Cardiac fibroblast (primary cell): ENCODE data around the gene PRKG2.
A peak's percentile ranks its signal among the peaks of the same experiment; 100 is the strongest.

Experiments
- DNase-seq, 2 donors: peaks; one replicate each; pipeline versions ENCODE4 v3.0.0 to v3.0.0-alpha.2; 2010; ENCODE audit warnings: low read depth in 2 of 2
- H3K4me3 ChIP-seq, 2 donors: replicated peaks in 1 of 2; 1 replicate in 1 of 2; 2 replicates in 1 of 2; pipeline ENCODE4 v1.5.1; 2011; ENCODE audit warnings: low read depth in 2 of 2, low read length in 2 of 2, mild to moderate bottlenecking in 2 of 2, moderate library complexity in 1 of 2
- TF ChIP-seq, protein P1 (sequence below): IDR thresholded peaks from one replicate; pipeline ENCODE4 v1.5.1; 2011; ENCODE audit warnings: low read depth, mild to moderate bottlenecking, low read length, inconsistent platforms

Gene PRKG2

DNA sequence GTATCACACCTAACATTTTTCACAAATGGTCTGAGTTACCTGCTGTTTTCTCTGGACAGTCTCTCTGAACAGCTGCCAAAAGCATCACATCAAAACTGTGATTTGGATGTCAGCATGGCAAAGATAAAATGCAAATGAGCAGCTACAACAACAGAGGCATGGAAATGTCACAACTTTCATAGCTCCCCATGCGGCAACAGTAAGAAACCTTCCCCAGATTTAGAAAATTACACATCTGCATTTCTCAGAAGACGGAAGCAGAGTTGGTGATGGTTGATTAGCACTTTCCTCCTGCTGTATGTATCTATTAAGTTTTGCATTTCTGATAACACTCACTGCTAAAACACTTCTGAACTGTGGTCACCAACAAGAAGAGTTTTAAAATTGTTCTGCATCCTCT lies 9.7 kb downstream of the PRKG2 start:
- TF ChIP-seq, protein P1, sequence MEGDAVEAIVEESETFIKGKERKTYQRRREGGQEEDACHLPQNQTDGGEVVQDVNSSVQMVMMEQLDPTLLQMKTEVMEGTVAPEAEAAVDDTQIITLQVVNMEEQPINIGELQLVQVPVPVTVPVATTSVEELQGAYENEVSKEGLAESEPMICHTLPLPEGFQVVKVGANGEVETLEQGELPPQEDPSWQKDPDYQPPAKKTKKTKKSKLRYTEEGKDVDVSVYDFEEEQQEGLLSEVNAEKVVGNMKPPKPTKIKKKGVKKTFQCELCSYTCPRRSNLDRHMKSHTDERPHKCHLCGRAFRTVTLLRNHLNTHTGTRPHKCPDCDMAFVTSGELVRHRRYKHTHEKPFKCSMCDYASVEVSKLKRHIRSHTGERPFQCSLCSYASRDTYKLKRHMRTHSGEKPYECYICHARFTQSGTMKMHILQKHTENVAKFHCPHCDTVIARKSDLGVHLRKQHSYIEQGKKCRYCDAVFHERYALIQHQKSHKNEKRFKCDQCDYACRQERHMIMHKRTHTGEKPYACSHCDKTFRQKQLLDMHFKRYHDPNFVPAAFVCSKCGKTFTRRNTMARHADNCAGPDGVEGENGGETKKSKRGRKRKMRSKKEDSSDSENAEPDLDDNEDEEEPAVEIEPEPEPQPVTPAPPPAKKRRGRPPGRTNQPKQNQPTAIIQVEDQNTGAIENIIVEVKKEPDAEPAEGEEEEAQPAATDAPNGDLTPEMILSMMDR: no peak
- no peak for DNase-seq
- no peak overlapping the region for H3K4me3 ChIP-seq

DNA sequence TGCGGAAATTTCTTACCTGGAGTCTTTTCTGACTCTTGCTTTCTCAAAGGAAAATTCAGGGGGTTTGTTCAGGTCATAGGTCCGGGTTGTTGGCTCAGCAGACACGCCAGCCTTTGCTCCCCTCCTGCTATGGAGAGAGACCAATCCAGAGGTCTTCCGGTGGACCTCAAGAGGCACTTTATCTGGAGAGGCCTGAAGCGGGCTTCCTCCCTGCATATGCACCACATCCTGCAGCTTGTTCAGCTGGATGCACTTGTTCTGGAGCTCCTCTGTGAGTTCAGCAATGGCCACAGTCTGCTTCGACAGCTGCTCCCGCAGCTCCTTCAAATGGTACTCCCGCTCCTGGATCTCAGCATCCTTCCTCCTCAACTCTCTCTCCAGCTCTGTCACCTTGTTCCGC lies 10.5 kb downstream of the PRKG2 start:
- TF ChIP-seq, protein P1: no peak
- no peak overlapping the region for H3K4me3 ChIP-seq
- DNase-seq: no peak

DNA sequence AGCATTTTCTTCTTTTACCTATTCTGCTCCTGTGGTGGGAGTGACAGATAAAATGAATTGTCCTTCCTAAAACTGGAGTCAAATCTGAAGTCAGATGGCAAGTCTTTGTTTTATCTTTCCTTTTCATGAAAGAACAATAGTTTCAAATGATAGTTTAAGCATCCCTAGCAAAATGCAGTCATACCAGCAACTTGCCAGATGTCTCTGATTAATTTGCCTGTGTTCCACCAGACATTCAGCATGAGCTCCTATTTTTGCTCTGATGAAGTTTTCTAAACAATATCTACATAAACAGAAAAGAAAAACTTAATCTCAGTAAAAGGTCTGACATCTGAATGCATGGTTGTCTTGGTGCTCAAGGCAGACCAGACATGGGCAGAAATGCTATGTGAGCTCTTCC lies 15.2 kb downstream of the PRKG2 start:
- no peak for DNase-seq
- no peak overlapping the region for H3K4me3 ChIP-seq
- TF ChIP-seq, protein P1: no peak

DNA sequence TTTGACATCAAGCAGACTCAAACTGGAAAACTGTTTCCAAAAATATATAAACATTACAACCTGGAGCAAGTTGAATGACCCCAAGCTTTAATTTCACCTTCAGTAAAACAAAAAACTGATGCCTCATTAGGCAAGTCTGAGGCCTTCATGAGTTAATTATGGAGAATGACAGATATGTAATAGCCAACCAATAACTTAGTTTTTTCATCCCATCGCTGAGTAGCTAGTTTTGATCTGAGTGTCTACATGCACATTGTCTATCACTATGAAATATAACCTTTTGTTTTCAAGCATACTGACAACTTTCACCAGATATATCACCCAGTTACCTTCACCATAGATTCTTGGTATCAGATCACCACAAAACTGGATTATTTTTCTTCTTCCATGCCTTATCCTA lies 16.4 kb downstream of the PRKG2 start:
- TF ChIP-seq, protein P1: no peak
- no peak for DNase-seq
- H3K4me3 ChIP-seq: no peak overlapping the region

DNA sequence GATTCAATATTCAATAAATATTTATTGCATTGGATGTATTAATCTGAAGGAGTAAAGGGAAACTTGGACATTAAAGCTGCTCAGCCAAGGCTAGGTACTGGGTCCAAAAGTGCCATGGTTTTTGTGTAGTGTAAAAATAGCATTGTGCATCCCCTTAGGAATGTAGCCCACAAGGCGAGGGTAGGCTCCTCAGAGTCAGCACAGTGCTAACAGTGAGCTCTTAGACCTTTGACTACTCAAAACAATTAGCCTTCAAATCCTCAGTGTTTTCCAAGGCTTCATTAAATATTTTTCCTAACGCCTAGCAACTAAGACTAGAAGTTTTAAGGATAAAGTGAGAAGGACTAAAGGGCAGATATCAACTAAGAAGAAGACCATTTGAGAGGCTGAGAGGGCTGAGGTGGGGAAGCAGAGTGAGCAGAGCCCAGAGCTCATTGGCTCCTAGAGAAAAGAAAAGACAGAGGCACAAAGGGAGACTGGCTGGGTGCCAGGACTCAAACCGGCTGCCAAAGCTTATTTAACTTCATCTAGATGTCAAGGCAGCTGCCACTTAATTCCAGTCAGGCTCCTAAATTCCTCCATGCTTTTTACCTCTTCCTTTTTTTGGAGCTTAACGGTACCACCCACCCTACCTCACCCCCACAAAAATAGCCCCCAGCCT lies 17.0 kb downstream of the PRKG2 start:
- H3K4me3 ChIP-seq: no peak overlapping the region
- DNase-seq: peak in 1 of 2 donors; percentile 19
- TF ChIP-seq, protein P1: no peak

DNA sequence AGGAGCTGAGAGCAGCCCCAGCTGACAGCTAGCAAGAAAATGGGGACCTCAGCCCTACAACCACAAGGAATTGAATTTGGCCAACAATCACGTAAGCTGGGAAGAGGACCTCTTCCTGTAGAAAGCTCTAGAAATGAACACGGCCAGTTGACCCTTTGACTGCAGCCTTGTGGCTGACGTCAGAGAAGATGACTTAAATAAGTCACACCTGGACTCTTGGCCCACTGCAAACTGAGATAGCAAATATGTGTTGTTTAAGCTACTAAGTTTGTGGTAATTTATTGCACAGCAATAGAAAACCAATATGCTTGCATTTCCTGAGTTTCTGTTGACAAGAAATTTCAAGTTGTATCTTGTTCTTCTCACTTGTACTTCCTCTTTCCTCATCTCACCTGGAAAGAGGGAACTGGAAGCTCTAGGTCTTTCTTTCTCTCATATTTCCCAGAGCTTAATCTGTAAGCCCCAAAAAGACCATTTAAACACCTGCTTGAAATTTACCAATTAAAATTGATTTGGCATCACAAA lies 18.8 kb downstream of the PRKG2 start:
- DNase-seq: no peak
- no peak overlapping the region for H3K4me3 ChIP-seq
- TF ChIP-seq, protein P1: no peak

DNA sequence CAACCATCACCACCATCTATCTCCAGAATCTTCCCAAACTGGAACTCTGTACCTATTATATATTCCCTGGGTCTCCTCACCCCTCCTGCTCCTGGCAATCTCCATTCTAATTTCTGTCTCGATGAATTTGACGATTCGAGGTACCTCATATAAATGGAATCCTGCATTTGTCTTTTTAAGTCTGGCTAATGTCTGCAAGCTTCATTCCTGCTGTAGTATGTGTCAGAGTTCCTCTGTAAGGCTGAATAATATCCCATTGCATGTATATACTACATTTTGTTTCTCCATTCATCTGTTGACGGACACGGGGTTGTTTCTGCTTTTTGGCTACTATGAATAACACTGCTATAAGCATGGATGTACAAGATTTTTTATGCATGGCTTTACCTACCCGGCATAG lies 19.5 kb downstream of the PRKG2 start:
- TF ChIP-seq, protein P1: no peak
- DNase-seq: no peak

More for the DNA sequence above, 19.5 kb downstream of the PRKG2 start:
- no peak overlapping the region for H3K4me3 ChIP-seq
